Caco-2 (cell line): ENCODE measurements around the gene RSRC1. TPM values are rescaled to one million over a fixed set of nuclear protein-coding genes. Genes with fewer than 3 reads are reported as not detected.

Source experiments
- BruUV-seq: library from RNA; stranded (reverse); fragments of 400-500 nt; replicated peaks from 2 replicates; lab custom pipeline; 2021; lab: Mats Ljungman, UMichigan
- CTCF ChIA-PET: fragments of 300-600 bp; sonication (Branson Sonifier 250); formaldehyde crosslinking; loops from one replicate; lab custom pipeline; 2022; ENCODE audit warnings: antibody characterized with exemption; lab: Charles Lee
- POLR2A ChIA-PET: fragments of 300-600 bp; sonication (Branson Sonifier 250); formaldehyde crosslinking; loops from one replicate; lab custom pipeline; 2022; ENCODE audit warnings: antibody characterized with exemption; lab: Charles Lee
- DNase-seq, 2 experiments: peaks; one replicate each; pipeline versions ENCODE4 v3.0.0 to v3.0.0-alpha.2; 2020 to 2022
- H3K27me3 ChIP-seq: replicated peaks from 2 replicates; pipeline ENCODE4 v1.6.0; 2011; ENCODE audit warnings: low read length; ENCODE audit not compliant: control insufficient read depth, insufficient read depth
- H3K36me3 ChIP-seq: 2 replicates; pipeline ENCODE4 v1.5.1; 2011; ENCODE audit warnings: low read length; ENCODE audit not compliant: control insufficient read depth, insufficient read depth
- H3K4me1 ChIP-seq: fragments of 250-450 bp; sonication (Bioruptor Pico); 2 replicates; pipeline ENCODE4 v1.5.1; 2020; ENCODE audit warnings: mild to moderate bottlenecking
- H3K4me3 ChIP-seq: 2 replicates; pipeline ENCODE4 v1.5.1; 2011; ENCODE audit warnings: low read depth, mild to moderate bottlenecking, control low read depth, low read length
- H3K9me3 ChIP-seq: fragments of 250-450 bp; sonication (Bioruptor Pico); 2 replicates; pipeline ENCODE4 v1.5.1; 2020; ENCODE audit warnings: mild to moderate bottlenecking, moderate library complexity
- H3K27ac Mint-ChIP-seq: one replicate; pipeline ENCODE4 v1.8.0; 2022; ENCODE audit warnings: mixed read lengths; ENCODE audit not compliant: unreplicated experiment
- H3K27me3 Mint-ChIP-seq: one replicate; pipeline ENCODE4 v1.8.0; 2022; ENCODE audit warnings: mixed read lengths; ENCODE audit not compliant: insufficient read depth, unreplicated experiment
- H3K36me3 Mint-ChIP-seq: one replicate; pipeline ENCODE4 v1.8.0; 2022; ENCODE audit warnings: mild to moderate bottlenecking, mixed read lengths; ENCODE audit not compliant: insufficient read depth, unreplicated experiment
- H3K4me1 Mint-ChIP-seq: one replicate; pipeline ENCODE4 v1.8.0; 2022; ENCODE audit warnings: low read depth, mixed read lengths; ENCODE audit not compliant: unreplicated experiment
- H3K4me3 Mint-ChIP-seq: one replicate; pipeline ENCODE4 v1.8.0; 2022; ENCODE audit warnings: mild to moderate bottlenecking, moderate library complexity, mixed read lengths; ENCODE audit not compliant: unreplicated experiment
- H3K9me3 Mint-ChIP-seq: one replicate; pipeline ENCODE4 v1.8.0; 2022; ENCODE audit warnings: mixed read lengths; ENCODE audit not compliant: unreplicated experiment
- CTCF ChIP-seq, 2 experiments: fragments of 200-600 bp in 1 of 2; IDR thresholded peaks; 1 replicate in 1 of 2; 2 replicates in 1 of 2; pipeline versions ENCODE4 v1.5.1 to v1.8.0; 2011 to 2022; ENCODE audit warnings: antibody characterized with exemption in 1 of 2, control low read depth in 1 of 2, inconsistent platforms in 1 of 2, low read depth in 1 of 2, low read length in 1 of 2, mild to moderate bottlenecking in 1 of 2, moderate library complexity in 1 of 2; ENCODE audit not compliant: insufficient read depth in 1 of 2, severe bottlenecking in 1 of 2, unreplicated experiment in 1 of 2
- intact Hi-C: fragments of 100-400 bp; cut with micrococcal nuclease; formaldehyde crosslinking; loops from one replicate; pipeline ENCODE4 v1.10.0; 2022; ENCODE audit not compliant: unreplicated experiment
- total RNA-seq: library from RNA; stranded (reverse); gene quantifications from 2 replicates; pipeline ENCODE4 v1.2.3, GENCODE V29; 2022

The RSRC1 gene
- total RNA-seq, 1 experiment from 2014 or later: 38.4 TPM

- H3K4me3 ChIP-seq: no peak overlapping the region
- peaks cover 7% of the 10 kb centered on the region for H3K27me3 Mint-ChIP-seq
- no peak for TF ChIP-seq CTCF (IDR thresholded peaks at IDR 0.05; ENCODE audit: insufficient read depth in 1 of 2, low read depth in 1 of 2, low read length in 1 of 2, severe bottlenecking in 1 of 2, unreplicated experiment in 1 of 2)
- DNase-seq: no peak
- H3K27me3 ChIP-seq: no peaks in the 10 kb centered on the region
- POLR2A ChIA-PET: no interaction called here
- H3K36me3 Mint-ChIP-seq: no peaks in the 10 kb centered on the region
- no peak overlapping the region for H3K4me3 Mint-ChIP-seq
- no TSS peak for BruUV-seq
- H3K4me1 Mint-ChIP-seq: no peaks in the 10 kb centered on the region
- intact Hi-C loops: no loop called here
- CTCF ChIA-PET: no interaction called here
- H3K36me3 ChIP-seq: no peaks in the 10 kb centered on the region
- H3K27ac Mint-ChIP-seq: no peak overlapping the region
- H3K9me3 ChIP-seq: no peaks in the 10 kb centered on the region
- no peaks in the 10 kb centered on the region for H3K9me3 Mint-ChIP-seq
- H3K4me1 ChIP-seq: no peaks in the 10 kb centered on the region
Observed at GRCh38 chr3:158563076-158563475, 453.2 kb downstream of the RSRC1 start.

GRCh38 chr3:158565076-158565475 is 455.2 kb downstream of the RSRC1 start:
- H3K27me3 ChIP-seq: no peaks in the 10 kb centered on the region
- intact Hi-C loops: loop anchor here (5.0 kb wide), 1 partner anchor 77 kb away; the partner anchor contains the start of gene GFM1
- Mint-ChIP-seq H3K4me1 (no peaks in the 10 kb centered on the region), H3K27ac (no peak overlapping the region), H3K4me3 (no peak overlapping the region), H3K36me3 (no peaks in the 10 kb centered on the region), H3K27me3 (peaks cover 6% of the 10 kb centered on the region), H3K9me3 (no peaks in the 10 kb centered on the region)
- H3K4me3 ChIP-seq: no peak overlapping the region
- POLR2A ChIA-PET: no interaction called here
- TF ChIP-seq CTCF (IDR thresholded peaks at IDR 0.05; ENCODE audit: insufficient read depth in 1 of 2, low read depth in 1 of 2, low read length in 1 of 2, severe bottlenecking in 1 of 2, unreplicated experiment in 1 of 2): no peak
- H3K4me1 ChIP-seq: no peaks in the 10 kb centered on the region
- BruUV-seq: no TSS peak
- no peaks in the 10 kb centered on the region for H3K36me3 ChIP-seq
- CTCF ChIA-PET: no interaction called here
- DNase-seq: no peak
- no peaks in the 10 kb centered on the region for H3K9me3 ChIP-seq

GRCh38 chr3:158568784-158569183 is 458.9 kb downstream of the RSRC1 start:
- Histone ChIP-seq H3K9me3 (no peaks in the 10 kb centered on the region), H3K36me3 (no peaks in the 10 kb centered on the region), H3K27me3 (no peaks in the 10 kb centered on the region), H3K4me3 (no peak overlapping the region), H3K4me1 (no peaks in the 10 kb centered on the region)
- no peak for DNase-seq
- no peaks in the 10 kb centered on the region for H3K36me3 Mint-ChIP-seq
- ChIA-PET CTCF (no interaction called here), POLR2A (no interaction called here)
- H3K27me3 Mint-ChIP-seq: peaks cover 2% of the 10 kb centered on the region
- H3K9me3 Mint-ChIP-seq: no peaks in the 10 kb centered on the region
- no peak overlapping the region for H3K4me3 Mint-ChIP-seq
- H3K27ac Mint-ChIP-seq: no peak overlapping the region
- no peak for TF ChIP-seq CTCF (IDR thresholded peaks at IDR 0.05; ENCODE audit: insufficient read depth in 1 of 2, low read depth in 1 of 2, low read length in 1 of 2, severe bottlenecking in 1 of 2, unreplicated experiment in 1 of 2)
- no peaks in the 10 kb centered on the region for H3K4me1 Mint-ChIP-seq
- intact Hi-C loops: loop anchor here (5.0 kb wide), 1 partner anchor 74 kb away; the partner anchor contains the start of gene GFM1
- BruUV-seq: no TSS peak
